Lung microvascular endothelial cell (primary cell): ENCODE data around the gene RAX. TPM values are rescaled to one million over a fixed set of nuclear protein-coding genes. Genes with fewer than 3 reads are reported as not detected.
A peak's percentile ranks its signal among the peaks of the same experiment; 100 is the strongest.

Experiments
- DNase-seq, 2 donors: peaks; one replicate each; pipeline versions ENCODE4 v3.0.0 to v3.0.0-alpha.2; 2010; ENCODE audit warnings: low read depth in 2 of 2
- total RNA-seq: library from RNA; depleted of rRNA; stranded (reverse); fragments of >200 nt; gene quantifications from 2 replicates; pipeline ENCODE4 v1.2.1, GENCODE V29; 2014

Gene RAX
- total RNA-seq = not detected in 2 replicates

DNA sequence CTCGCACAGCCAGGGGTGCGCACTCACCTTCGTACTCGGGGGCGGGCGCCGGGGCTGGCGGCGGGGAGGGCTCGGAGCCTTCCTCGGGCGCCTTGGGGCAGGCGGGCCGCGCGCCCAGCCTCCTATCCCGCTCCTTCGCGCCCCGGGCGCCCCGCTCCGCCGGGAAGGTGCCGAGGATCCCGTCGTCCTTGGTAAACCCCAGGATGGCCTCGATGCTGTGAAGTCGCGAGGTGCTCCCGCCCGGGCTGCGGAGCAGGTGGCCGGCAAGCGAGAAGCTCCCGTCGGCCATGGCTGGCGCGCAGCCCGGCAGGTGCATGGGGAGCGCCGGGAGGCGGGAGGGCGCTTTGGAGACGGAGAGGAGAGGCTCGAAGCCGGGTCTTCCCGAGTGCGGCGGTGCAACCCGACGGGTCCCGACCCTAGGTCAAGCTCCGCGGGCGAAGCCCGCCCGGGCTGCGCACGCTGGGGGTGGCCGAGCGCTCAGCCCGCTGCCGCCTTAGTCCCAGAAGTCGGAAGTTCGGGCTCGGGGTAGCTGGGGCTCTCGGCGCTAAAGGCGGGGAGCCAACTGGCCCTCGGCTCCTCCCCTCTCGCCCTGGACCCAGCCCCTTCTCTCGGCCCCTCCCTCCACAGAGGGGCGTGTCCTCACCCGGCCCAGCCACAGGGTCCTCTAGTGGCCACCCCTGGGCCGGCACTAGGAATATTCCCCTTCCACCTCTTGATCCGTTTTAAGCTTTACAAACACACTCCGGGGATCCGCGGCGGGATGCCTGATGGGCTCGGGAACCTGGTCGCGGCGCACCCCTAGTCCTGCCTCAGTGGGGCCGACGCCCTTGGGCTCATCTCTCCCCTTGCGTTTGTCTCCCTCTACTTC is at the start of gene RAX:
RAX (minus strand) TSS at position 564 of the 868 bp plus-strand sequence; CDS start at position 316, 248 bp downstream.
- DNase-seq = peak; percentile 17 to 27

DNA sequence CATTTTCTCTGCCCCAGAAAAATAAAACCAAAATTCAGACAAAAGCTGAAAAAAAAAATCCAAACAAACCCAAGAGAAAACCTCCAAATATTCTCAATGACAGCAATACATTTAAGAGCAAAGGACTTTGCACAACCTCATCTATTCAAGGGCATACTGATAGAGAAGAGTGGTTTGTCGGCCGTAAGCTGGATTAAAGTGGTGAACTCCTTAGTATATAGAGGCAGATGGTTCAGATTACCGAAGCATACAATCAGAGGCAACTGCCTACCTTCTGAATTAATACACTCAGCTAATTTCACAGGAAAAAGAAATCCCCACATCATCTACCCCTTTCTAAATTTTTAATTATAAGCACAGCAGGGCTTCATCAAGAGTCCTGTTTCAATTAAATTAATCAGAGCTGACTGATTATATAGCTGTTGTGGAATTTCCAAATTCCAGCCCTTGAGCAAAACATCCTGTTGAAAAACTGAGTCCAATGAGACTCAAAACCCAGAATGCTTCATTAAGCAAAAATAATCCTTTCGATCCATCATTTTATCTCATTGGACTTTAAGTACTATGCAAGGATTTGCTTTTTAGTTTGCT is 45.3 kb upstream of the RAX start, which contains the start of gene CPLX4:
CPLX4 (minus strand) TSS at position 190 of the 591 bp plus-strand sequence; CDS start at position 3, 187 bp downstream.
- DNase-seq = no peak

GRCh38 chr18:59311631-59312030 is 38.4 kb upstream of the RAX start:
- no peak for DNase-seq

- no peak for DNase-seq
Observed at GRCh38 chr18:59308938-59309260, 35.6 kb upstream of the RAX start.

- DNase-seq = peak; percentile 67 to 73
Observed at GRCh38 chr18:59308248-59308937, 35.1 kb upstream of the RAX start.

GRCh38 chr18:59306640-59307039 is 33.4 kb upstream of the RAX start:
- DNase-seq = no peak

DNA sequence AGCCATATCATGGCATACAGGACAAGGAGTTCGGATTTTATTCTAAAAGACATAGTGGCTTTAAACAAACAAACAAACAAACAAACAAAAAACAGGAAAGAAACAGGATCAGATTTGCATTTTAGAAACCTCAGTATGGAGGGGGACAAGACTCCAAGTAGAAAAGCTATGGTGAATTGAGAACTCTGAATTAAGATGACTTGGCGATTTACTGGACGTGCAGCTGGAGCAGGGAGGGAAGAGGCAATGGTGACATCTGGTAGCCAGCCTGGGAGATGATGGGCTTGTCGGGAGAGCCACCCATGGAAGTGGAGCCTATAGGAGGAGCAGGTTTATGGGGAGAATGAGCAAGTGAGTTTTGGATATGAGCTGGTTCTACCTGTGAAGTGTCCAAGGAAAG is 32.0 kb upstream of the RAX start:
- no peak for DNase-seq

- no peak for DNase-seq
Observed at GRCh38 chr18:59303656-59304195, 30.5 kb upstream of the RAX start.

DNA sequence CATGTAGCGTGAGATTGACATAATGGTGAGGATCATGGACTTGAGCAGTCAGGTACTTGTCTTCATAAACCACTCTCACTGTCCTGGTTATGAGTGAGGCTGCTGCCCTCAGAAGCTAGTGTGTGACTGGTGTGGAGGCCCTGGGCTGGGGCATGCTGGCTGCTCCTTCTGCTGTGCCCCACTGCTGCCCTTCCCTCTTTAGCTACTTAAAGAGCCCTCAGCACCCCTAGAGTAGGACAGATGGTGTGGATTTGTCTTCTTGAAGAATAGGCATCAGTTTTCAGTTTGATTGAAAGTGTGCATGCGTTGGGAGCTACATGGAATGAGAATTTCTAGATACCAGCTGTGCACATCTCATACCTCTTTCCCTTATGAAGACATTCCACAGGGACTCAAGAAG is 29.8 kb upstream of the RAX start:
- no peak for DNase-seq

DNA sequence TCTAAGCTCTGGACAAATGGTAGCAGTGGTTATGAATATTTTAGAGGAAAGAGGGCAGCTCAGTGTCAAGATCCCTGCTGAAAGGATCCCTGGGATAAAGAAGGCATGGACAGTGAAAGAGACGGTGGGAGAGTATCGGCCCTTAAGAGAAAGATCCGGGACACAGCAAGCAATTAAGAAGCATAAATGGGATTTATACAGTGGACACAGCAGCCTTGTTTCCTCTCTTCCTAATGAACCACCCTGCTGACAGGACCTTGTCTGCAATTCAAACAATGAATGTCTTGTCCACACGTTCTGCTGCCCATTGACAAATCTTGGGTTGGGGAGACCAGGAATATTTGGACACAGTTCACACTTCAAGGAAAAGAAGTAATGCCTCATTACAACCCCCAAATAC is 28.7 kb upstream of the RAX start:
- DNase-seq = no peak

- DNase-seq = no peak
Observed at GRCh38 chr18:59300676-59301285, 27.5 kb upstream of the RAX start.

- no peak for DNase-seq
Observed at GRCh38 chr18:59298871-59299270, 25.6 kb upstream of the RAX start.

DNA sequence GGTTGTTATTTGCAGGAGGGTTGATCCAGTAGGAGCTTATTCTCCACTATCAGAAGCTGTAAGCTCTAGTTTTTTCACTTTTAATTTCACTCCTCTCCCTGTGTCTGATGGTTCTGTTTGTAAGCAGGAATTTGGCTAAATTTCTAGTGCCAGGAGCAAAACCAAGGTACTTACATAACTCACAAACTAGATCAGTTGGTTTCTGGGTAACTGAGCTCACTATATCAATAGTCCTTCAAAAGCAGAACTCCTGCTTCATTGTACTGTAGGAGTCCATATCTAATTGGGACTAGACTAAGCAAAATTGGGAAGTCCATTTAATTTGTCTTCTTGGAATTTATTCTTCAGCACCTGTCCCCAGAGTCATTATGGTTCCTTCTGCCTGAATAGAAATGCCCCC is 20.1 kb upstream of the RAX start:
- no peak for DNase-seq

DNA sequence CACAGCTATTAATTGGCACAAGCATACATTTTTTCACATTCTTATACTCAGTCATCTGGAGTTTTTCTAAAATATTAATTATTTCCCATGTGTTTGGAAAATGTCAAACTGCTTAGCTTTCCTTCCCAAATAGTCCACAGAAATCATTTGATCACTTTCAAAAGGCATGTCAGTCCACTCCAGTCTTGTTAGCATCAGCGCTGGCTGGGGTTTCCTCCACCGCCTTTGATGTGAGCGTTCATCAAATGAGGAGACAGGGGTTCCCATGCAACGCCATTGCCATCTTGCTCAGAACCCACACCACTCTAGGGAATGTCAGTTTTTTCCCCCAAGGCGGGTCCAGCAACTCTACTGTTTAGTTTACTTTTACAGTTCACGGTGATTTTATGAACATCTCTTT is 13.1 kb upstream of the RAX start:
- no peak for DNase-seq

- DNase-seq = no peak
Observed at GRCh38 chr18:59282341-59282740, 9.1 kb upstream of the RAX start.

- DNase-seq = no peak
Observed at GRCh38 chr18:59279722-59280121, 6.5 kb upstream of the RAX start.

GRCh38 chr18:59279193-59279592 is 5.9 kb upstream of the RAX start:
- no peak for DNase-seq

DNA sequence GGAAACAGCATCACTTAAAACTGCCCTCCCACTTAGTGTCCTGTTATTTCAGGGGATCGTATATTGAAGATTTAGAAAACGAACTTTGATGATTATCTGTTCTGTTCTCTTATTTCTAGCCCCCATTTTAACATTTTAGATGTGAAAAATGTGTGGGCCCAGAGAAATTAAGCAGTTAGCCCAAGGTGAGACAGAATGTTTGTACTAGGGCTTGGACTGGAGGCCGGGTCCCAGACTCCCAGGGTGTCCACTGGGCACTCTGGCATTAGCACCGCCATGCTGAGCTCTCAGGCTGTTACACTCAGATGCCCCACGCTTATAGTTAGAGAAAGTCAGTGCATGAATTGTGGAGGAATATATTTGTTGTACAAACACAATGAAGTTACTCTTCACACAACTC is 5.5 kb upstream of the RAX start:
- DNase-seq = no peak

DNA sequence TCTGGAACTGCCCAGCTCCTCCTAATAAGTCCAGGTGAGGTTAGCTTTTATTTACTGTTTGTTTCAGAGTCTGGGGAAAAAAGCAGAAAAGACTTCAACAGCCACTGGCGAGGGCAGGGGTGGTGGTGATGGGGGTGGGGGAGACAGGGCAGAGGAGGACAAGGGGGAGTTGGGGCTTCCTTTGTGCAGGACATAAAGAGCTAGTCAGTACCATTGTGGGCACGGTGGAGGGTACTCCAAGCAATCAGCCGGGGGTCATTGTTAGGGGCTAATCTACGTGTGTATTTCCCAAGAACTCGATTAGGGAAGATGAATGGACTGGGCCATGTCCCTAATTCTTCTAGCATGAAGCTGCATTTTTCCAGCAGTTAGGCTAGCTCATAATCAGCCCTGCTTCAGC is 2.8 kb upstream of the RAX start:
- DNase-seq = no peak

GRCh38 chr18:59275406-59275949 is 2.2 kb upstream of the RAX start:
- no peak for DNase-seq

GRCh38 chr18:59274533-59274928 is 1.3 kb upstream of the RAX start:
- DNase-seq = no peak
